Measurements from ENCODE around the gene RGN. TPM values are rescaled to one million over a fixed set of nuclear protein-coding genes. Genes with fewer than 3 reads are reported as not detected.

RGN gene
- total and polyA plus RNA-seq, 7 donors, result 0.69 to 11.9 (median 4.6) TPM

DNA sequence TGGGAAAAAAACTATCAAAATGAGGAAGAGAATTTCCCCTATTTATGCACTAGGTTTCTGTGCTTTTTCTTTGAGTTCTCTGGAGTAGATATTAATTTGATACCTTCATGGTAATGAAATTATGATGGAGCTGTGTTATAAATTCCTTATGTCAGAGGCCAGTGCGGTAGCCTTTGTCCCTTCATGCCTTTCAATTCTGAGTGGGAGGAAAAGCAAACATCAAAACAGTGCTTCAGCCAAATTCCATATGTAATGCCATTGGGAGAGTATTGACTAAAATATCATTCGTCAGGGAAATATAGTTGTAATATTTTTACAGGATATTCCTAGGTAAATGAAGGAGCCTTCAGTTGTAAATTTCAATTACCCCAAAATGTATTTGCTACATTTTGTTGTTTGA is 17.5 kb upstream of the RGN start:
- Histone ChIP-seq H3K4me1 (no peaks in the 10 kb centered on the region), H3K4me3 (no peak overlapping the region), H3K27ac (no peak overlapping the region), H3K27me3 (ENCODE audit: insufficient read depth in 3 of 3, low read length in 2 of 3) (peaks cover 0 to 15% (median 0%) of the 10 kb centered on the region in 3 donors), H3K9me3 (no peaks in the 10 kb centered on the region), H3K36me3 (ENCODE audit: insufficient read depth in 1 of 2, low read depth in 1 of 2) (no peaks in the 10 kb centered on the region)
- DNase-seq, result no peak
- intact Hi-C loops (cut with DNase I), result no loop called here
- 68 to 95% (median 83%) methylated on average over 2 of the region's 2 CpGs for WGBS, 3 donors
- TF ChIP-seq, protein P1, sequence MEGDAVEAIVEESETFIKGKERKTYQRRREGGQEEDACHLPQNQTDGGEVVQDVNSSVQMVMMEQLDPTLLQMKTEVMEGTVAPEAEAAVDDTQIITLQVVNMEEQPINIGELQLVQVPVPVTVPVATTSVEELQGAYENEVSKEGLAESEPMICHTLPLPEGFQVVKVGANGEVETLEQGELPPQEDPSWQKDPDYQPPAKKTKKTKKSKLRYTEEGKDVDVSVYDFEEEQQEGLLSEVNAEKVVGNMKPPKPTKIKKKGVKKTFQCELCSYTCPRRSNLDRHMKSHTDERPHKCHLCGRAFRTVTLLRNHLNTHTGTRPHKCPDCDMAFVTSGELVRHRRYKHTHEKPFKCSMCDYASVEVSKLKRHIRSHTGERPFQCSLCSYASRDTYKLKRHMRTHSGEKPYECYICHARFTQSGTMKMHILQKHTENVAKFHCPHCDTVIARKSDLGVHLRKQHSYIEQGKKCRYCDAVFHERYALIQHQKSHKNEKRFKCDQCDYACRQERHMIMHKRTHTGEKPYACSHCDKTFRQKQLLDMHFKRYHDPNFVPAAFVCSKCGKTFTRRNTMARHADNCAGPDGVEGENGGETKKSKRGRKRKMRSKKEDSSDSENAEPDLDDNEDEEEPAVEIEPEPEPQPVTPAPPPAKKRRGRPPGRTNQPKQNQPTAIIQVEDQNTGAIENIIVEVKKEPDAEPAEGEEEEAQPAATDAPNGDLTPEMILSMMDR (IDR thresholded peaks at IDR 0.05), result no peak
- no peak for ATAC-seq

DNA sequence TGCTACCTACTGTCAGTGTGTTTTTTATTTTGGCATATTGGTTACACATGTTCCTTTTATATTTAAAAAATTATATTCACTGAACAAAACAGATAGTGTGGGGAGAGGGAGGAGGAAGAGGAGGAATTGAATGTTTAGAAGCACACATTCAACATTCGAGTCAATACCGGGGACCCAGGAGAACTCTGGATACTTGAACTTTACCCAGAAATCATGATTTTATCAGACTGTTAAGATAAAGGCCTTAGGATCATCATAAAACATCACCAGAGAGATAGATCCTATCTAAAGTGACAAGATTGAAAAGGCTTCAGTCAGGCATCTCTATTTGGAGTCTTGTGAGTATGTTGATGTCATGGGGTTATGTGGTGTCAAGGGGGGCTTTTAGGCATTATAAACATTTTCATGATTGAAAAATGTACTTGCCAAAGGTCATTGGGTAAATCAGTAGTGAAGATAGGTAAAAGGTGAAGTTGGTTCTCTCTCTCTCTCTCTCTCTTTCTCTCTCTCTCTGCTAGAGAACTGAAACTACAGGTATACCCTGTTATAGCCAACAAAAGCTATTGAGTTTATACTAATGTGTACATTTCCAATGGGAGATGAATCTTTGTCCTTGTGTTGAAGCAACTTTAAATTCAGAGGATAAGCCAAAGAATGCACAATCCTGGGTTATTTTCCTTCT is 16.9 kb upstream of the RGN start:
- no peaks in the 10 kb centered on the region for H3K36me3 ChIP-seq (ENCODE audit: insufficient read depth in 1 of 2, low read depth in 1 of 2)
- 83 to 90% (median 90%) methylated on average over 2 of the region's 2 CpGs for WGBS, 3 donors
- no peak overlapping the region for H3K4me3 ChIP-seq
- no peak for DNase-seq
- H3K27me3 ChIP-seq (ENCODE audit: insufficient read depth in 3 of 3, low read length in 2 of 3), result peaks cover 0 to 16% (median 0%) of the 10 kb centered on the region in 3 donors
- ATAC-seq, result no peak
- H3K27ac ChIP-seq, result no peak overlapping the region
- no peaks in the 10 kb centered on the region for H3K4me1 ChIP-seq
- TF ChIP-seq, protein P1 (IDR thresholded peaks at IDR 0.05), result no peak
- intact Hi-C loops (cut with DNase I), result no loop called here
- no peaks in the 10 kb centered on the region for H3K9me3 ChIP-seq

DNA sequence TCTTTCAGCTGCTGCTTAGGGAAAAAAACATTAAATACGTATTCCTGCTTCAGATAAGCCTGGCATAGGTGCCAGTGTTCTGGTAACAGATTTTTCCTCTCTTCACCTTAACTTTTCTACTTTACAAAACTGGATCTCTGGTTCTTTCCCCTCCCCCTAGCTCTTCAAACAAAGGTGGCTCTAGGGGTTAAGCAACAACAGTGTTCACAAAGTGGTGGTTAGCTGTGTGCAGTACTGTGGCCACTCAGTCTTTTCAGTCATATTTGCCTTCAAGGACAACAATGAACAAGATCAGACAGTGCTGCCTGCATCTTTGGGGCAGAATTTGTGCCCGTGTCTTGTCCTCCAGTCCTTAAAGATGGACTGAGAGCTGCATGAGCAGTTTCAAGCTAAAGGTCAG is 15.1 kb upstream of the RGN start:
- Histone ChIP-seq H3K9me3 (no peaks in the 10 kb centered on the region), H3K4me3 (no peak overlapping the region), H3K4me1 (no peaks in the 10 kb centered on the region), H3K27ac (no peak overlapping the region), H3K36me3 (ENCODE audit: insufficient read depth in 1 of 2, low read depth in 1 of 2) (no peaks in the 10 kb centered on the region), H3K27me3 (ENCODE audit: insufficient read depth in 3 of 3, low read length in 2 of 3) (peaks cover 0 to 17% (median 0%) of the 10 kb centered on the region in 3 donors)
- intact Hi-C loops (cut with DNase I), result no loop called here
- WGBS, 3 donors, result 77 to 100% (median 95%) methylated on average over 2 of the region's 2 CpGs
- TF ChIP-seq, protein P1 (IDR thresholded peaks at IDR 0.05), result no peak
- ATAC-seq (no peak), DNase-seq (no peak)

DNA sequence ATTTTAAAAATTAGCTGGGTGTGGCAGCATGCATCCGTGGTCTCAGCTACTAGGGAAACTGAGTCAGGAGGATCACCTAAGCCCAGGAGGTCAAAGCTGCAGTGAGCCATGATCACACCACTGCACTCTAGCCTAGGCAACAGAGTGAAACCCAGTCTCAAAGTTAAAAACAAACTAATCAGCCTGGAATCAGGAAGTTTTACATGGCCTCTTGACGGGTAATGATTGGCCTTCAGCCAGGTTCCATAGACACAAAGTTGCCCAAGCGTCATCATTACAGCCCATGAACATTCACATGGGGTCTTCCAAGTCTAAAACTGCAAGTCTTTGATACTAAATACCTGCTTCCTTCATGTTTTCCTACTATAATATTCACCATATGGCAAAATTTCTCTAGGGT is 10.0 kb upstream of the RGN start:
- Histone ChIP-seq H3K4me3 (no peak overlapping the region), H3K27ac (no peak overlapping the region), H3K36me3 (ENCODE audit: insufficient read depth in 1 of 2, low read depth in 1 of 2) (no peaks in the 10 kb centered on the region), H3K9me3 (no peaks in the 10 kb centered on the region), H3K4me1 (no peaks in the 10 kb centered on the region), H3K27me3 (ENCODE audit: insufficient read depth in 3 of 3, low read length in 2 of 3) (peaks cover 0 to 12% (median 0%) of the 10 kb centered on the region in 3 donors)
- TF ChIP-seq, protein P1 (IDR thresholded peaks at IDR 0.05), result no peak
- intact Hi-C loops (cut with DNase I), result no loop called here
- ATAC-seq, result no peak
- WGBS, 3 donors, result 69 to 90% (median 81%) methylated on average over 3 of the region's 3 CpGs
- DNase-seq, result no peak

DNA sequence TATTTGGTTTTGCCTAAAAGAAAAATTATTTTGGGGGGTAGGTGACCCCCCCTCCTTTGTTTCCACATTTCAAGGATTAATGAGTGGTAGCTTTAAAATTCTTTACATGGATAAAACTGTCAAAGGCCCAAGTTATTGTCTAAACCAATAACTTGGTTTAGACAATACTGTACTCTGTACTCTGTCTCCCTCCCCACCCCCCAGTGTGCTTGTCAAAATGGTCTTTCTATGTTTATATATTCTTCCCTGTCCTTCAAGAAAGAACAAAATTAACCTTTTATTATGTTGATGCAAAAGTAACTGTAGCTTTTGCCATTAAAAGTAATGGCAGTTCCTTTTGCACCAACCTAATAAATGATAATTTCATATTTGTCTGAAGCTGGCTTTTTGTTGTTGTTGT is 9.5 kb upstream of the RGN start:
- no peak for ATAC-seq
- H3K27me3 ChIP-seq (ENCODE audit: insufficient read depth in 3 of 3, low read length in 2 of 3), result peaks cover 0 to 12% (median 0%) of the 10 kb centered on the region in 3 donors
- H3K4me1 ChIP-seq, result no peaks in the 10 kb centered on the region
- no peaks in the 10 kb centered on the region for H3K36me3 ChIP-seq (ENCODE audit: insufficient read depth in 1 of 2, low read depth in 1 of 2)
- no peak for DNase-seq
- H3K9me3 ChIP-seq, result no peaks in the 10 kb centered on the region
- no peak overlapping the region for H3K4me3 ChIP-seq
- TF ChIP-seq, protein P1 (IDR thresholded peaks at IDR 0.05), result no peak
- intact Hi-C loops (cut with DNase I), result no loop called here
- H3K27ac ChIP-seq, result no peak overlapping the region

Data from psoas muscle (tissue), 8 donors.